Karpas-422 (cell line): ENCODE measurements around the gene PSORS1C1. TPM values are rescaled to one million over a fixed set of nuclear protein-coding genes. Genes with fewer than 3 reads are reported as not detected.

ENCODE experiments used
- DNase-seq: peaks from one replicate; pipeline ENCODE4 v3.0.0-alpha.2; 2015
- H2AFZ ChIP-seq: fragments of 200-600 bp; sonication (generic); 2 replicates; pipeline ENCODE4 v1.6.1; 2014; ENCODE audit warnings: antibody characterized with exemption, low read length, mixed read lengths
- H3K27ac ChIP-seq: fragments of 200-600 bp; sonication (generic); 2 replicates; pipeline ENCODE4 v1.5.1; 2014; ENCODE audit warnings: mild to moderate bottlenecking, low read length, moderate library complexity
- H3K27me3 ChIP-seq: fragments of 200-600 bp; sonication (generic); 2 replicates; pipeline ENCODE4 v1.6.1; 2014; ENCODE audit warnings: low read length, mixed read lengths
- H3K36me3 ChIP-seq: fragments of 200-600 bp; sonication (generic); 2 replicates; pipeline ENCODE4 v1.6.1; 2014; ENCODE audit warnings: low read length, mixed read lengths; ENCODE audit not compliant: insufficient read depth
- H3K4me1 ChIP-seq: fragments of 200-600 bp; sonication (generic); 2 replicates; pipeline ENCODE4 v1.6.1; 2014; ENCODE audit warnings: mild to moderate bottlenecking, low read length, mixed read lengths
- H3K4me2 ChIP-seq: fragments of 200-600 bp; sonication (generic); 2 replicates; pipeline ENCODE4 v1.6.1; 2014; ENCODE audit warnings: low read length, low read depth, mild to moderate bottlenecking; ENCODE audit not compliant: poor library complexity, severe bottlenecking
- H3K4me3 ChIP-seq: fragments of 200-600 bp; sonication (generic); 2 replicates; pipeline ENCODE4 v1.5.1; 2014; ENCODE audit warnings: mild to moderate bottlenecking, antibody characterized with exemption, low read length, mixed read lengths
- H3K79me2 ChIP-seq: fragments of 200-600 bp; sonication (generic); 2 replicates; pipeline ENCODE4 v1.6.1; 2014; ENCODE audit warnings: mild to moderate bottlenecking, low read length, mixed read lengths
- H3K9ac ChIP-seq: fragments of 200-600 bp; sonication (generic); 2 replicates; pipeline ENCODE4 v1.6.0; 2014; ENCODE audit warnings: low read length
- H3K9me2 ChIP-seq: fragments of 200-600 bp; sonication (generic), shearing (Covaris generic); replicated peaks from 2 replicates; pipeline ENCODE4 v1.6.0; 2014; ENCODE audit warnings: mild to moderate bottlenecking, low read length, moderate library complexity; ENCODE audit not compliant: insufficient read depth
- H3K9me3 ChIP-seq: fragments of 300-700, 200-600 bp; sonication (generic); 2 replicates; pipeline ENCODE4 v1.6.1; 2014; ENCODE audit warnings: low read length, mixed read lengths
- H4K20me1 ChIP-seq: fragments of 200-600 bp; sonication (generic); 2 replicates; pipeline ENCODE4 v1.6.1; 2014; ENCODE audit warnings: mild to moderate bottlenecking, antibody characterized with exemption, low read length, low read depth; ENCODE audit not compliant: insufficient read depth
- total RNA-seq: library from RNA; depleted of rRNA; stranded (reverse); fragments of >200 nt; shearing (Covaris generic); gene quantifications from 2 replicates; pipeline ENCODE4 v1.2.3, GENCODE V29; 2014; ENCODE audit warnings: low replicate concordance

Gene PSORS1C1
- total RNA-seq, 1 experiment from 2014 or later, result not detected

GRCh38 chr6:31091680-31092079, 22.9 kb upstream of the PSORS1C1 start:
- H3K4me1 ChIP-seq, result no peaks in the 10 kb centered on the region
- H2AFZ ChIP-seq, result no peak overlapping the region
- H3K4me2 ChIP-seq, result no peak overlapping the region
- no peak overlapping the region for H3K27ac ChIP-seq
- DNase-seq, result no peak
- H3K27me3 ChIP-seq, result no peaks in the 10 kb centered on the region
- H3K79me2 ChIP-seq, result no peaks in the 10 kb centered on the region
- H3K9me2 ChIP-seq, result no peaks in the 10 kb centered on the region
- H4K20me1 ChIP-seq, result no peaks in the 10 kb centered on the region
- no peak overlapping the region for H3K9ac ChIP-seq
- no peaks in the 10 kb centered on the region for H3K9me3 ChIP-seq
- no peak overlapping the region for H3K4me3 ChIP-seq
- H3K36me3 ChIP-seq, result no peaks in the 10 kb centered on the region

DNA sequence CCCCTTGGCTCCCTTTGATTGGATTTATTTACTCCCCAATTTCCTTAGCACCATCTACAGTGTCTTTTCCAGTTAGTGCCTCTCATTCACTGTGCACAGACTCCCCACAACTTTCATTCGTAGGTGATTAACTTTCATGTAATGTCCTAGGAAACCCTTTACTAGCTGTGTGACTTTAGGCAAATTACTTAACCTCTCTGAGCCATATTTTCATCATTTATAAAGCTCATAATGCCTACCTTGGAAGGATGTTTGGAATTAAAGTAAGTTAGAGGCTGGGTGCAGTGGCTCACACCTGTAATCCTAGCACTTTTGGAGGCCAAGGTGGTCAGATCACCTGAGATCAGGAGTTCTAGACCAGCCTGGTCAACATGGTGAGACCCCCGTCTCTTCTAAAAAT, 22.4 kb upstream of the PSORS1C1 start:
- Histone ChIP-seq H3K9ac (no peak overlapping the region), H3K4me1 (no peaks in the 10 kb centered on the region)

GRCh38 chr6:31092769-31093505, 21.7 kb upstream of the PSORS1C1 start:
- Histone ChIP-seq H3K4me2 (no peak overlapping the region), H3K9me3 (no peaks in the 10 kb centered on the region), H3K27me3 (no peaks in the 10 kb centered on the region), H3K36me3 (no peaks in the 10 kb centered on the region), H4K20me1 (no peaks in the 10 kb centered on the region), H3K79me2 (no peaks in the 10 kb centered on the region), H3K27ac (no peak overlapping the region), H3K9ac (no peak overlapping the region), H3K4me1 (no peaks in the 10 kb centered on the region), H3K9me2 (no peaks in the 10 kb centered on the region), H3K4me3 (no peak overlapping the region), H2AFZ (no peak overlapping the region)
- DNase-seq, result no peak

More for the DNA sequence above, 22.4 kb upstream of the PSORS1C1 start:
- Histone ChIP-seq H3K36me3 (no peaks in the 10 kb centered on the region), H4K20me1 (no peaks in the 10 kb centered on the region), H3K79me2 (no peaks in the 10 kb centered on the region), H3K4me2 (no peak overlapping the region), H2AFZ (no peak overlapping the region), H3K4me3 (no peak overlapping the region), H3K9me2 (no peaks in the 10 kb centered on the region), H3K27me3 (no peaks in the 10 kb centered on the region), H3K9me3 (no peaks in the 10 kb centered on the region), H3K27ac (no peak overlapping the region)
- DNase-seq, result no peak

DNA sequence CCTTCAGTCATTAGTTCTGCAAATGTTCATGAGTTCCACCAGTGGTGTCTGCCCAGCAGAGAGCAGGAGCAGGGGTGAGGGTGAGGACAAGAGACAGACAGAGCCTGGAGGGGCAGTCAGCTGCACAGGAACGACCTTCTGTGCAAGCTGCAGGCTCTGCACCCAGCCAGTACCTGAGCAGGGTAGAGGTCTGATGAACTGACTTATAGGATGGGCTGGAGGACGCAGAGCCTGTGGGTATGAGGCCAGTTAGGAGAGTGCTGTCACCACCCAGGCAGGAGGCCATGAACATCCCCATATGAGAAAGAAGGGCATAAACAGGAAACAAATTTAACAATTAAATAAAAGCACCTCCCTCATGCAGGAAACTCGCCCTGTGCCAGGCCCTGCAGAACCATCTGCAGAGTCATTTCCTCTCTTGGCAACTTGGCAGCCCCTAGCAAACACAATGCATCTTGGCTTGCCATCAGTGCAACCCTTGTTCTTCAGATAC, 20.2 kb upstream of the PSORS1C1 start:
- Histone ChIP-seq H3K27me3 (no peaks in the 10 kb centered on the region), H4K20me1 (no peaks in the 10 kb centered on the region), H3K4me2 (no peak overlapping the region), H3K79me2 (no peaks in the 10 kb centered on the region), H3K9me2 (no peaks in the 10 kb centered on the region), H2AFZ (no peak overlapping the region), H3K27ac (no peak overlapping the region), H3K9ac (no peak overlapping the region), H3K36me3 (no peaks in the 10 kb centered on the region), H3K9me3 (no peaks in the 10 kb centered on the region), H3K4me1 (no peaks in the 10 kb centered on the region), H3K4me3 (no peak overlapping the region)
- DNase-seq, result no peak

DNA sequence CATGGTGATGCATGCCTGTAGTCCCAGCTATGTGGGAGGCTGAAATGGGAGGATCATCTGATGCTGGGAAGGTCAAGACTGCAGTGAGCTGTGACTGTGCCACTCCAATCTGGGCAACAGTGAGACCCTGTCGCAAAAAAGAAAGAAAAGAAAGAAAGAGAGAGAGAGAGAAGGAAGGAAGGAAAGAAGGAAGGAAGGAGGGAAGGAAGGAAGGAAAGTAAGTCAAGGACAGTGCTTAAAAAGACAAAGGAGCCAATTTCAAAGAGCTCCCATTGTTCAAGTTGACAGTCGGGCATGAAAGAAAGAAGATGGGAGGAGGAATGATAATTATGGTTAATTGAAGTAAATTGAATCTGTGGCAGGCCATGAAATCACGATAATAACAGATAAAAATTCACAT, 18.4 kb upstream of the PSORS1C1 start:
- no peak overlapping the region for H2AFZ ChIP-seq
- H3K36me3 ChIP-seq, result no peaks in the 10 kb centered on the region
- H3K27me3 ChIP-seq, result no peaks in the 10 kb centered on the region
- H3K27ac ChIP-seq, result no peak overlapping the region
- no peaks in the 10 kb centered on the region for H4K20me1 ChIP-seq
- H3K9ac ChIP-seq, result no peak overlapping the region
- no peaks in the 10 kb centered on the region for H3K9me2 ChIP-seq
- no peaks in the 10 kb centered on the region for H3K9me3 ChIP-seq
- no peak overlapping the region for H3K4me3 ChIP-seq
- no peak overlapping the region for H3K4me2 ChIP-seq
- H3K4me1 ChIP-seq, result no peaks in the 10 kb centered on the region
- no peak for DNase-seq
- no peaks in the 10 kb centered on the region for H3K79me2 ChIP-seq

DNA sequence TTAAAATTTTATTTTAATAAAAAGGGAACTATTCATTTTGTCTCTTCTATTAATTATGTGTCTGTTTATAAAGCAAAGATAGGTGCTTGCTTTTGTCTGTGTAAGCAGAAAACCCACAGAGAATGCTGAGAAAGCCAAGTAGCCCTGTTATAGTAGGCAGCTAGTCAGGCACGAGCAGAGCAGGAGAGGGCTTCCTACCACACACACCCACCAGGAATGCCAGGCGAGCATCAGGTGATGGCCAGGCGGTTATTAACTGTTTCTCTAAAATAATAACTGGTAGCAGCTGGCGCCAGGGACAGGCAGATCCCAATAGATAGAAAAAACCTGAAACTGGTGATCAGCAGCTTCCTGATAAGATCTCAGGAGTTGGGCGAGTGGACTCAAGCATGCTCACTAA, 17.9 kb upstream of the PSORS1C1 start:
- Histone ChIP-seq H3K36me3 (no peaks in the 10 kb centered on the region), H3K9ac (no peak overlapping the region), H3K4me3 (no peak overlapping the region)

GRCh38 chr6:31098449-31098938, 16.1 kb upstream of the PSORS1C1 start:
- no peaks in the 10 kb centered on the region for H3K36me3 ChIP-seq
- H3K9me2 ChIP-seq, result no peaks in the 10 kb centered on the region
- no peak overlapping the region for H2AFZ ChIP-seq
- H3K9me3 ChIP-seq, result no peaks in the 10 kb centered on the region
- H3K9ac ChIP-seq, result no peak overlapping the region
- H3K4me1 ChIP-seq, result no peaks in the 10 kb centered on the region
- H3K79me2 ChIP-seq, result no peaks in the 10 kb centered on the region
- no peak overlapping the region for H3K4me2 ChIP-seq
- no peak for DNase-seq
- H3K27ac ChIP-seq, result no peak overlapping the region
- no peaks in the 10 kb centered on the region for H3K27me3 ChIP-seq
- no peak overlapping the region for H3K4me3 ChIP-seq
- no peaks in the 10 kb centered on the region for H4K20me1 ChIP-seq

More for the DNA sequence above, 17.9 kb upstream of the PSORS1C1 start:
- no peaks in the 10 kb centered on the region for H3K27me3 ChIP-seq
- no peaks in the 10 kb centered on the region for H3K4me1 ChIP-seq
- H3K27ac ChIP-seq, result no peak overlapping the region
- no peaks in the 10 kb centered on the region for H3K9me3 ChIP-seq
- no peaks in the 10 kb centered on the region for H3K9me2 ChIP-seq
- H3K79me2 ChIP-seq, result no peaks in the 10 kb centered on the region
- no peak overlapping the region for H2AFZ ChIP-seq
- H3K4me2 ChIP-seq, result no peak overlapping the region
- DNase-seq, result no peak
- no peaks in the 10 kb centered on the region for H4K20me1 ChIP-seq

DNA sequence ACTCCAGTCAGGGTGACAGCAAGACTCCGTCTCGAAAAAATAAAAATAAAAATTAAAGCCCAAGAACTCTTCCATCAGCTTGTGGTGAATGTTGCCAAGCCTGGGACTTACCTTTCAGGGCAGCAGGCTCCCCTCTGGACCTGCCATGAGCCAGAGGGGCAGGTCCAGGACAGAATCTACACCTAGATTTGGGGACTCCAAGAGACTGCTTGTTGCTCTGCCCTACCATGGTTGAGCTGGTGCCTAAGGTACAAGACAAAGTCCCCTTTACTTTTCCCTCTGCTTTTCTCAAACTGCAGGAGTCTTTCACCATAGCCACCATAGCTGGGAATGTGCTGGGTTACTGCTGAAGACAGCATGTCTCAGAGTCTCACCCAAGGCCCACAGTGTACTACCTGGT, 11.5 kb upstream of the PSORS1C1 start:
- no peaks in the 10 kb centered on the region for H3K9me2 ChIP-seq
- H3K9me3 ChIP-seq, result no peaks in the 10 kb centered on the region
- H3K4me2 ChIP-seq, result no peak overlapping the region
- no peaks in the 10 kb centered on the region for H3K36me3 ChIP-seq
- no peak overlapping the region for H2AFZ ChIP-seq
- H3K9ac ChIP-seq, result no peak overlapping the region
- no peaks in the 10 kb centered on the region for H3K4me1 ChIP-seq
- H4K20me1 ChIP-seq, result no peaks in the 10 kb centered on the region
- no peaks in the 10 kb centered on the region for H3K79me2 ChIP-seq
- no peak for DNase-seq
- no peaks in the 10 kb centered on the region for H3K27me3 ChIP-seq
- H3K27ac ChIP-seq, result no peak overlapping the region
- no peak overlapping the region for H3K4me3 ChIP-seq
